GM12878 (cell line): Measurements from ENCODE around the gene ITGA6. TPM values are rescaled to one million over a fixed set of nuclear protein-coding genes. Genes with fewer than 3 reads are reported as not detected.
A peak's percentile ranks its signal among the peaks of the same experiment; 100 is the strongest.

Source experiments
- ATF2 ChIP-seq: IDR thresholded peaks from 2 replicates; pipeline ENCODE4 v1.6.1; 2012; ENCODE audit warnings: low read length, inconsistent platforms
- ATF7 ChIP-seq: fragments of 450-650 bp; IDR thresholded peaks from 2 replicates; pipeline ENCODE4 v1.6.1; 2016; ENCODE audit warnings: low read depth, mild to moderate bottlenecking
- CEBPB ChIP-seq, 2 experiments: fragments of 150-350 bp in 1 of 2; IDR thresholded peaks; 2 replicates each; pipeline ENCODE4 v1.6.1; 2012 to 2014; ENCODE audit warnings: low read depth in 2 of 2, low read length in 2 of 2, borderline replicate concordance in 1 of 2, inconsistent platforms in 1 of 2
- CHD4 ChIP-seq: fragments of 200-600 bp; sonication (generic); IDR thresholded peaks from 2 replicates; pipeline ENCODE4 v1.6.1; 2016; ENCODE audit warnings: mild to moderate bottlenecking
- EED ChIP-seq: sonication (generic); IDR thresholded peaks from 2 replicates; pipeline ENCODE4 v1.6.1; 2016; ENCODE audit warnings: antibody characterized with exemption, low read depth
- HCFC1 ChIP-seq: fragments of 150-350 bp; IDR thresholded peaks from 2 replicates; pipeline ENCODE4 v1.6.1; 2014; ENCODE audit warnings: low read length
- IKZF1 ChIP-seq: fragments of 450-650 bp; conservative IDR thresholded peaks from 2 replicates; pipeline ENCODE4 v1.6.1; 2017; ENCODE audit warnings: antibody characterized with exemption, mild to moderate bottlenecking
- KDM1A ChIP-seq: fragments of 200-600 bp; sonication (generic); IDR thresholded peaks from 2 replicates; pipeline ENCODE4 v1.6.1; 2016; ENCODE audit warnings: borderline replicate concordance
- MTA2 ChIP-seq: fragments of 450-650 bp; IDR thresholded peaks from 2 replicates; pipeline ENCODE4 v1.6.1; 2016; ENCODE audit warnings: low read depth, mild to moderate bottlenecking, moderate library complexity
- NFXL1 ChIP-seq: fragments of 450-650 bp; IDR thresholded peaks from 2 replicates; pipeline ENCODE4 v1.6.1; 2017; ENCODE audit warnings: antibody characterized with exemption, mild to moderate bottlenecking, borderline replicate concordance
- NR2C1 ChIP-seq: fragments of 450-650 bp; IDR thresholded peaks from 2 replicates; pipeline ENCODE4 v1.6.1; 2017; ENCODE audit warnings: antibody characterized with exemption, mild to moderate bottlenecking, moderate library complexity
- PAX5 ChIP-seq: IDR thresholded peaks from 2 replicates; pipeline ENCODE4 v1.6.1; 2011; ENCODE audit warnings: low read depth, low read length, borderline replicate concordance
- REST ChIP-seq: IDR thresholded peaks from 2 replicates; pipeline ENCODE4 v1.6.1; 2012; ENCODE audit warnings: mild to moderate bottlenecking, low read depth, low read length
- RUNX3 ChIP-seq: IDR thresholded peaks from 2 replicates; pipeline ENCODE4 v1.6.1; 2012; ENCODE audit warnings: low read length, inconsistent platforms
- SMARCA5 ChIP-seq: fragments of 450-650 bp; IDR thresholded peaks from 2 replicates; pipeline ENCODE4 v1.6.1; 2017; ENCODE audit warnings: mild to moderate bottlenecking
- SPI1 ChIP-seq: IDR thresholded peaks from 2 replicates; pipeline ENCODE4 v1.6.1; 2011; ENCODE audit warnings: low read depth, mild to moderate bottlenecking, low read length, moderate library complexity, borderline replicate concordance; ENCODE audit not compliant: insufficient read depth
- ZNF217 ChIP-seq: fragments of 450-650 bp; IDR thresholded peaks from 2 replicates; pipeline ENCODE4 v1.6.1; 2017; ENCODE audit warnings: antibody characterized with exemption, mild to moderate bottlenecking
- ZNF24 ChIP-seq: fragments of 450-650 bp; IDR thresholded peaks from 2 replicates; pipeline ENCODE4 v1.6.1; 2017; ENCODE audit warnings: antibody characterized with exemption, mild to moderate bottlenecking
- ZNF622 ChIP-seq: fragments of 450-650 bp; IDR thresholded peaks from 2 replicates; pipeline ENCODE4 v1.6.1; 2017; ENCODE audit warnings: mild to moderate bottlenecking, inconsistent platforms
- polyA plus RNA-seq, 11 experiments: library from polyadenylated mRNA; depleted of rRNA in 4 of 11; unstranded in 6 of 11; stranded (reverse) in 5 of 11; fragments of >200 nt; fragmentation: Nextera tagmentation in 4 of 11; fragmentation: Illumina TruSeq in 1 of 11; extraction: Ambion mirVana in 4 of 11; extraction: Trizol in 1 of 11; gene quantifications; 1 replicate in 1 of 11; 2 replicates in 10 of 11; pipeline versions ENCODE4 v1.2.1 to v1.2.3, GENCODE V29; 2011 to 2016; ENCODE audit warnings: inconsistent platforms in 2 of 11, missing spikeins in 2 of 11, low read depth in 1 of 11
- total RNA-seq, 4 experiments: library from RNA; depleted of rRNA in 3 of 4; stranded (reverse); fragments of >200 nt in 3 of 4; fragmentation: Illumina TruSeq in 1 of 4; extraction: Trizol in 1 of 4; gene quantifications; 2 replicates each; pipeline versions ENCODE4 v1.2.1 to v1.2.3, GENCODE V29; 2013 to 2021
- TF ChIP-seq, protein P1 (sequence below): fragments of 450-650 bp; IDR thresholded peaks from 2 replicates; pipeline ENCODE4 v1.6.1; 2017; ENCODE audit warnings: mild to moderate bottlenecking, moderate library complexity
- TF ChIP-seq, protein P2 (sequence below): fragments of 450-650 bp; IDR thresholded peaks from 2 replicates; pipeline ENCODE4 v1.6.1; 2016; ENCODE audit warnings: mild to moderate bottlenecking

Gene ITGA6
- total and polyA plus RNA-seq, 10 of the 15 experiments (the other 5 are each of a cell fraction or from before 2014, with no cell fraction given), result 0.01 to 0.36 (median 0.14) TPM; not detected in 2

GRCh38 chr2:172437419-172438341 lies 10.3 kb downstream of the ITGA6 start (continued):
- TF ChIP-seq REST (no peak), IKZF1 (peak; percentile 41; the same call in 1 of the 2 replicates), EED (peak; percentile 75), SMARCA5 (no peak), NR2C1 (no peak), NFXL1 (peak; percentile 70; the same call in 1 of the 2 replicates), CHD4 (no peak), HCFC1 (no peak), PAX5 (no peak), RUNX3 (peak; percentile 95), MTA2 (peak; percentile 46; the same call in 1 of the 2 replicates), ZNF622 (no peak), ATF7 (no peak), ZNF24 (no peak), KDM1A (no peak), CEBPB (IDR thresholded peaks at IDR 0.05; ENCODE audit: borderline replicate concordance in 1 of 2, low read depth in 2 of 2, low read length in 2 of 2) (no peak), SPI1 (peak; percentile 94), ZNF217 (no peak), ATF2 (0 out of 2 replicates have a peak, but pooled peaks have one; percentile 19)
- TF ChIP-seq, protein P1, sequence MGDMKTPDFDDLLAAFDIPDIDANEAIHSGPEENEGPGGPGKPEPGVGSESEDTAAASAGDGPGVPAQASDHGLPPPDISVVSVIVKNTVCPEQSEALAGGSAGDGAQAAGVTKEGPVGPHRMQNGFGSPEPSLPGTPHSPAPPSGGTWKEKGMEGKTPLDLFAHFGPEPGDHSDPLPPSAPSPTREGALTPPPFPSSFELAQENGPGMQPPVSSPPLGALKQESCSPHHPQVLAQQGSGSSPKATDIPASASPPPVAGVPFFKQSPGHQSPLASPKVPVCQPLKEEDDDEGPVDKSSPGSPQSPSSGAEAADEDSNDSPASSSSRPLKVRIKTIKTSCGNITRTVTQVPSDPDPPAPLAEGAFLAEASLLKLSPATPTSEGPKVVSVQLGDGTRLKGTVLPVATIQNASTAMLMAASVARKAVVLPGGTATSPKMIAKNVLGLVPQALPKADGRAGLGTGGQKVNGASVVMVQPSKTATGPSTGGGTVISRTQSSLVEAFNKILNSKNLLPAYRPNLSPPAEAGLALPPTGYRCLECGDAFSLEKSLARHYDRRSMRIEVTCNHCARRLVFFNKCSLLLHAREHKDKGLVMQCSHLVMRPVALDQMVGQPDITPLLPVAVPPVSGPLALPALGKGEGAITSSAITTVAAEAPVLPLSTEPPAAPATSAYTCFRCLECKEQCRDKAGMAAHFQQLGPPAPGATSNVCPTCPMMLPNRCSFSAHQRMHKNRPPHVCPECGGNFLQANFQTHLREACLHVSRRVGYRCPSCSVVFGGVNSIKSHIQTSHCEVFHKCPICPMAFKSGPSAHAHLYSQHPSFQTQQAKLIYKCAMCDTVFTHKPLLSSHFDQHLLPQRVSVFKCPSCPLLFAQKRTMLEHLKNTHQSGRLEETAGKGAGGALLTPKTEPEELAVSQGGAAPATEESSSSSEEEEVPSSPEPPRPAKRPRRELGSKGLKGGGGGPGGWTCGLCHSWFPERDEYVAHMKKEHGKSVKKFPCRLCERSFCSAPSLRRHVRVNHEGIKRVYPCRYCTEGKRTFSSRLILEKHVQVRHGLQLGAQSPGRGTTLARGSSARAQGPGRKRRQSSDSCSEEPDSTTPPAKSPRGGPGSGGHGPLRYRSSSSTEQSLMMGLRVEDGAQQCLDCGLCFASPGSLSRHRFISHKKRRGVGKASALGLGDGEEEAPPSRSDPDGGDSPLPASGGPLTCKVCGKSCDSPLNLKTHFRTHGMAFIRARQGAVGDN, result no peak
- TF ChIP-seq, protein P2, sequence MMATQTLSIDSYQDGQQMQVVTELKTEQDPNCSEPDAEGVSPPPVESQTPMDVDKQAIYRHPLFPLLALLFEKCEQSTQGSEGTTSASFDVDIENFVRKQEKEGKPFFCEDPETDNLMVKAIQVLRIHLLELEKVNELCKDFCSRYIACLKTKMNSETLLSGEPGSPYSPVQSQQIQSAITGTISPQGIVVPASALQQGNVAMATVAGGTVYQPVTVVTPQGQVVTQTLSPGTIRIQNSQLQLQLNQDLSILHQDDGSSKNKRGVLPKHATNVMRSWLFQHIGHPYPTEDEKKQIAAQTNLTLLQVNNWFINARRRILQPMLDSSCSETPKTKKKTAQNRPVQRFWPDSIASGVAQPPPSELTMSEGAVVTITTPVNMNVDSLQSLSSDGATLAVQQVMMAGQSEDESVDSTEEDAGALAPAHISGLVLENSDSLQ, result peak; percentile 69; the same call in 1 of the 2 replicates
